Naive thymus-derived CD4-positive, alpha-beta T cell (primary cell): ENCODE results near the gene CHST2. TPM values are rescaled to one million over a fixed set of nuclear protein-coding genes. Genes with fewer than 3 reads are reported as not detected.

Experiments used
- ATAC-seq: fragments of 150-1000 bp; cut with Tn5 transposase; 2 replicates; pipeline ENCODE4 v1.10.0; 2021; ENCODE audit warnings: mild to moderate bottlenecking, moderate library complexity
- CTCF ChIA-PET: fragments of 350-600 bp; sonication (Branson Sonifier 250); formaldehyde crosslinking; loops from one replicate; lab custom pipeline; 2021; ENCODE audit warnings: antibody characterized with exemption; lab: Charles Lee
- POLR2A ChIA-PET: fragments of 350-600 bp; sonication (Branson Sonifier 250); formaldehyde crosslinking; loops from one replicate; lab custom pipeline; 2021; ENCODE audit warnings: antibody characterized with exemption, inconsistent platforms; lab: Charles Lee
- DNase-seq, 9 donors: peaks; one replicate each; pipeline versions ENCODE4 v3.0.0 to v3.0.0-alpha.2; 2020 to 2022; ENCODE audit warnings: mixed read lengths in 1 of 9
- H3K27ac ChIP-seq: one replicate; pipeline ENCODE4 v1.7.0; 2013; ENCODE audit warnings: mild to moderate bottlenecking, low read depth, low read length, moderate library complexity
- H3K27me3 ChIP-seq, 2 donors: one replicate each; pipeline ENCODE4 v1.7.0; 2013; ENCODE audit warnings: low read length in 2 of 2, mild to moderate bottlenecking in 2 of 2, moderate library complexity in 2 of 2; ENCODE audit not compliant: control insufficient read depth in 2 of 2, insufficient read depth in 2 of 2
- H3K36me3 ChIP-seq, 3 experiments: 1 replicate in 2 of 3; 2 replicates in 1 of 3; pipeline ENCODE4 v1.7.0; 2013; ENCODE audit warnings: low read length in 3 of 3, mild to moderate bottlenecking in 3 of 3, moderate library complexity in 1 of 3; ENCODE audit not compliant: insufficient read depth in 3 of 3, control insufficient read depth in 2 of 3
- H3K4me1 ChIP-seq, 2 donors: one replicate each; pipeline ENCODE4 v1.7.0; 2013; ENCODE audit warnings: low read length in 2 of 2, mild to moderate bottlenecking in 2 of 2, moderate library complexity in 1 of 2; ENCODE audit not compliant: control insufficient read depth in 2 of 2, insufficient read depth in 2 of 2
- H3K4me3 ChIP-seq: 2 replicates; pipeline ENCODE4 v1.7.0; 2013; ENCODE audit warnings: mild to moderate bottlenecking, low read length
- H3K9me3 ChIP-seq, 3 experiments: 1 replicate in 2 of 3; 2 replicates in 1 of 3; pipeline ENCODE4 v1.7.0; 2013; ENCODE audit warnings: low read length in 3 of 3; ENCODE audit not compliant: control insufficient read depth in 2 of 3
- H3K27ac Mint-ChIP-seq, 9 donors: one replicate each; pipeline ENCODE4 v1.8.0; 2020 to 2022; ENCODE audit warnings: mixed read lengths in 9 of 9, mild to moderate bottlenecking in 8 of 9, moderate library complexity in 5 of 9, inconsistent platforms in 2 of 9
- H3K27me3 Mint-ChIP-seq, 5 donors: one replicate each; pipeline ENCODE4 v1.8.0; 2021 to 2022; ENCODE audit warnings: mixed read lengths in 5 of 5, mild to moderate bottlenecking in 1 of 5
- H3K36me3 Mint-ChIP-seq, 5 donors: one replicate each; pipeline ENCODE4 v1.8.0; 2020 to 2022; ENCODE audit warnings: mixed read lengths in 5 of 5, mild to moderate bottlenecking in 3 of 5, inconsistent platforms in 1 of 5
- H3K4me1 Mint-ChIP-seq, 7 donors: one replicate each; pipeline ENCODE4 v1.8.0; 2020 to 2022; ENCODE audit warnings: mixed read lengths in 7 of 7, mild to moderate bottlenecking in 3 of 7, inconsistent platforms in 1 of 7
- H3K4me3 Mint-ChIP-seq, 10 donors: one replicate each; pipeline ENCODE4 v1.8.0; 2020 to 2022; ENCODE audit warnings: mild to moderate bottlenecking in 10 of 10, mixed read lengths in 10 of 10, moderate library complexity in 6 of 10, inconsistent platforms in 2 of 10
- H3K9me3 Mint-ChIP-seq, 11 donors: one replicate each; pipeline ENCODE4 v1.8.0; 2020 to 2022; ENCODE audit warnings: mixed read lengths in 11 of 11, mild to moderate bottlenecking in 4 of 11, inconsistent platforms in 1 of 11, moderate library complexity in 1 of 11
- intact Hi-C, 2 donors: fragments of 100-400 bp; cut with micrococcal nuclease; formaldehyde crosslinking; loops; one replicate each; pipeline ENCODE4 v1.15.1; 2023
- polyA plus RNA-seq, 2 donors: library from polyadenylated mRNA; unstranded; fragments of 300-500 nt; fragmentation: Illumina TruSeq; gene quantifications; one replicate each; pipeline ENCODE4 v1.2.3, GENCODE V29; 2021
- total RNA-seq, 6 experiments: library from RNA in 5 of 6; stranded (reverse) in 5 of 6; gene quantifications; 1 replicate in 5 of 6; 2 replicates in 1 of 6; pipeline ENCODE4 v1.2.3 and lab custom pipeline; 2021 to 2026

The CHST2 gene
- total and polyA plus RNA-seq, 7 experiments from 2014 or later: 3.4 to 12.3 (median 5.6) TPM

DNA sequence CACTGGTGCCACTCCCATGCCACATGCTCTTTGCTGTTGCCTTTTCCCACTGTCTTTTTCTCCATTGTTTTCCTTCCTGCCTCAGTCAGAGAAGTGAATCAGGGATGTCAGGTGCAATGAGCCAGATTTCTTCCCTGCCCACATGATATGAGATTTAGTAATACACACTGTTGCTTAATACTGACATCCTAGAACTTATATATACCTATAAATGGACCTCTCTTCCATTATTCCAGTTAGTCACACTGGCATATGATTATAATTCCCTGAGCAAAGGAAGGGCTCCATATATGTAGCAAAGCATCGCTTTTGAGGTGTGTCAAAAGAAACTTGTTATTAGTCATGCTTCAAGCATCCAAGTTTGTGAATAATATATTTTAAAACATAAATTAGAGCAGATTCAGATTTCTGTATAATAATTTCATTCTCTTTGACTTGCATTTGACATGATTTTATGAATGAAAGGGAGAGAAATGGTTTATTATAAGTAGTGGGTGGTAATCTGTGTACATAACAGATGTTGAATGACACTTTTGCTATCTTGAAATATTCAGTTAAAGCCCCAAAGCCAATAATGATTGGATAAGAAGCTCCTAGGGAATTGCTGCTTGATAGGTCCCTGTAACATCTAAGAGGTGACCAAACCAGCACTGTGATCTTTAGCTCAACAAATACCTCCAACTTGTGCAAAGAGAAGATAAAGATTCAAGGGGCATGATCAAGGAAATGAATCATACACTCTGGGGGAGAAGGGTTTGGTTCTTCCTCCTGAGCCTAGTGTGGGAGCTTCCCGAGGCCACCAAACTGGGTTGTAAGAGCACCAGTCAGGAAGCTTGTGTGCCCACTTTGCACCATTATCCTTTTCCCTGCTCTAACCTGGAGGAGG, 48.6 kb downstream of the CHST2 start:
- DNase-seq: no peak
- Mint-ChIP-seq H3K36me3 (peaks cover 0 to 14% (median 0%) of the 10 kb centered on the region in 5 donors), H3K9me3 (peaks cover 0 to 6% (median 3%) of the 10 kb centered on the region in 11 donors), H3K27me3 (no peaks in the 10 kb centered on the region), H3K27ac (peak overlapping the region; percentile 64 to 95 (median 91)), H3K4me1 (peaks cover 76 to 98% (median 90%) of the 10 kb centered on the region in 7 donors), H3K4me3 (peak overlapping the region in 7 of 10 donors; percentile 4 to 85 (median 33))
- no peak overlapping the region for H3K27ac ChIP-seq
- peaks cover 17 to 63% of the 10 kb centered on the region in 2 donors for H3K4me1 ChIP-seq
- H3K36me3 ChIP-seq: no peaks in the 10 kb centered on the region
- intact Hi-C loops: no loop called here
- ATAC-seq: no peak
- H3K27me3 ChIP-seq: no peaks in the 10 kb centered on the region
- H3K9me3 ChIP-seq: no peaks in the 10 kb centered on the region
- no peak overlapping the region for H3K4me3 ChIP-seq
- CTCF ChIA-PET: interaction anchor here (1.3 kb wide), 1 partner anchor 48 kb away, joined by 5 read pairs; no protein-coding TSS in a partner anchor
- POLR2A ChIA-PET: interaction anchor here (0.6 kb wide), 2 partner anchors 15 to 607 kb away, joined by 3 read pairs; no protein-coding TSS in a partner anchor

DNA sequence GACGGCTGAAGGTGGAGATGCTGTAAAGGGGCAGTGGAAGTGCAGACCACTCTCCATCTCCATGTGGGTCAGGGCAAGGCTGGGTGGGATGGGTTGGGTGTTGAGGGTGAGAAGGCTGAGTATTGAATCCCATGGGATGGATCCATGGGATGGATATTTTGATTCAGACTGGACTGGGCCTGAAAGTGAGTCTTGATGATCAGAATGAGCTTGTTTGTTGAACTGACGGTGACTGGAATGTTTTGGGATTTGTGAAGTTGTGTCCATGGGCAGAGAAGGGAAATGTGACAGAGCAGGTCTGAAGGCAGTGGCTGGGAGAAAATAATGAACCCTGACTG, 49.3 kb downstream of the CHST2 start:
- no peaks in the 10 kb centered on the region for H3K36me3 ChIP-seq
- Mint-ChIP-seq H3K4me1 (peaks cover 74 to 96% (median 87%) of the 10 kb centered on the region in 7 donors), H3K36me3 (peaks cover 0 to 16% (median under 1%) of the 10 kb centered on the region in 5 donors), H3K27ac (peak overlapping the region; percentile 64 to 95 (median 91)), H3K9me3 (peaks cover under 1 to 11% (median 7%) of the 10 kb centered on the region in 11 donors), H3K4me3 (peak overlapping the region in 7 of 10 donors; percentile 4 to 85 (median 41)), H3K27me3 (no peaks in the 10 kb centered on the region)
- peaks cover 17 to 58% of the 10 kb centered on the region in 2 donors for H3K4me1 ChIP-seq
- DNase-seq: no peak
- H3K27ac ChIP-seq: no peak overlapping the region
- no peaks in the 10 kb centered on the region for H3K9me3 ChIP-seq
- POLR2A ChIA-PET: no interaction called here
- CTCF ChIA-PET: interaction anchor here (1.3 kb wide), 1 partner anchor 48 kb away, joined by 5 read pairs; no protein-coding TSS in a partner anchor
- intact Hi-C loops: no loop called here
- ATAC-seq: no peak
- H3K27me3 ChIP-seq: no peaks in the 10 kb centered on the region
- H3K4me3 ChIP-seq: no peak overlapping the region

DNA sequence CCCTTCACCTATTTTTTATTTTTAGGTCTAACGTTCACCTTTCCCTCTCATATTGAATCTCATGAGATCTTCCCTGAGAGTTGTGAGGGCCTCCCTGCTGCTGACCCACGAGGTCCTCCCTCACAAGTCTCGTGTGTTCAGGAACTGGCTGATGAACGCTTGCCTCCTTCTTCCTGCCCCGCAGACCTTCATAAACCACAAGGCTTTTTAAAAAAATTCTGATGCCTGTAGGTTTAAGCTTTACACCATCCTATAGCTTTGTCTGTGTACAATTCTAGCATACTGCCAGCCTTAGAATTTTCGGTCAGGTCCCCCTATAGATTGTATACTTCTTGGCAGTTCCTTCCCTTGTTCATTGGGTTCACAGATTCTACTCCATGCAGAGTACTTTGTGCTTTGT, 50.5 kb downstream of the CHST2 start:
- Mint-ChIP-seq H3K9me3 (peaks cover 2 to 17% (median 10%) of the 10 kb centered on the region in 11 donors), H3K27ac (peak overlapping the region; percentile 87 to 96 (median 92)), H3K27me3 (no peaks in the 10 kb centered on the region), H3K4me3 (peak overlapping the region; percentile 65 to 86 (median 82)), H3K36me3 (peaks cover 3 to 17% (median 6%) of the 10 kb centered on the region in 5 donors), H3K4me1 (peaks cover 69 to 96% (median 87%) of the 10 kb centered on the region in 7 donors)
- Histone ChIP-seq H3K4me3 (peak overlapping the region; percentile 24), H3K4me1 (peaks cover 17 to 58% of the 10 kb centered on the region in 2 donors), H3K36me3 (no peaks in the 10 kb centered on the region), H3K27ac (peak overlapping the region; percentile 61), H3K27me3 (no peaks in the 10 kb centered on the region), H3K9me3 (no peaks in the 10 kb centered on the region)
- CTCF ChIA-PET: no interaction called here
- POLR2A ChIA-PET: interaction anchor here (2.1 to 2.2 kb wide), 2 partner anchors 50 to 802 kb away, joined by 9 to 12 read pairs; partner anchors contain the start of genes CHST2 and DIPK2A
- DNase-seq: peak in 2 of 9 donors; percentile 17 to 19
- intact Hi-C loops: loop anchor here in 1 of 2 donors (5.0 kb wide), 1 partner anchor 802 kb away; the partner anchor contains the start of gene DIPK2A
- ATAC-seq: peak; percentile 39

DNA sequence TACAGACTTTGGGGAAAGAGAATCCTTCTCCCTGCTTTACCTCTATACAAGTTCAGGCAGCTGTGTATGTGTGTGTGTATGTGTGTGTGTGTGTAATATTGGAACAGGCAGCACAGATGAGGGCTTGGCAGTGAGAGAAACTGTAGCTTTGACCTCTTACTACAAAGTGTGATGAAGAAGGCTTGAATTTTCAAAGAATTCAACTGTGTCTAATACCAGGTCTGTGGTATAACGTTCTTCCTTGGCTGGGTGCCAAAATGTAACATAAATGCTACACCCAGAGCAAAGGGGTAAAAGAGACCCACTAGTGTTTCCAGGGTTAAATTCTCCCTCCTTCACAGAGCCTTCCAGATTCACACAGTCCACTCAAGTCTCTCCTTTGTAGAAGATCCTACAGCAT, 51.1 kb downstream of the CHST2 start:
- peak overlapping the region; percentile 24 for H3K4me3 ChIP-seq
- H3K27me3 ChIP-seq: no peaks in the 10 kb centered on the region
- POLR2A ChIA-PET: interaction anchor here (1.1 to 2.2 kb wide), 4 partner anchors 15 to 801 kb away, joined by 3 to 12 read pairs (median 6); partner anchors contain the start of genes CHST2 and DIPK2A
- H3K4me1 Mint-ChIP-seq: peaks cover 63 to 96% (median 87%) of the 10 kb centered on the region in 7 donors
- H3K27me3 Mint-ChIP-seq: no peaks in the 10 kb centered on the region
- H3K36me3 ChIP-seq: no peaks in the 10 kb centered on the region
- H3K4me1 ChIP-seq: peaks cover 17 to 58% of the 10 kb centered on the region in 2 donors
- peak; percentile 30 for ATAC-seq
- peaks cover 2 to 17% (median 10%) of the 10 kb centered on the region in 11 donors for H3K9me3 Mint-ChIP-seq
- no peaks in the 10 kb centered on the region for H3K9me3 ChIP-seq
- H3K27ac Mint-ChIP-seq: peak overlapping the region; percentile 87 to 96 (median 92)
- peak overlapping the region; percentile 65 to 86 (median 82) for H3K4me3 Mint-ChIP-seq
- intact Hi-C loops: loop anchor here (1.0 to 5.0 kb wide), 2 partner anchors 49 to 802 kb away; partner anchors contain the start of gene DIPK2A (in 1 of the 2)
- DNase-seq: peak in 5 of 9 donors; percentile 36 to 47 (median 42)
- H3K27ac ChIP-seq: peak overlapping the region; percentile 61
- CTCF ChIA-PET: interaction anchor here (0.7 kb wide), 1 partner anchor 108 kb away, joined by 3 read pairs; no protein-coding TSS in a partner anchor
- peaks cover 3 to 17% (median 6%) of the 10 kb centered on the region in 5 donors for H3K36me3 Mint-ChIP-seq

DNA sequence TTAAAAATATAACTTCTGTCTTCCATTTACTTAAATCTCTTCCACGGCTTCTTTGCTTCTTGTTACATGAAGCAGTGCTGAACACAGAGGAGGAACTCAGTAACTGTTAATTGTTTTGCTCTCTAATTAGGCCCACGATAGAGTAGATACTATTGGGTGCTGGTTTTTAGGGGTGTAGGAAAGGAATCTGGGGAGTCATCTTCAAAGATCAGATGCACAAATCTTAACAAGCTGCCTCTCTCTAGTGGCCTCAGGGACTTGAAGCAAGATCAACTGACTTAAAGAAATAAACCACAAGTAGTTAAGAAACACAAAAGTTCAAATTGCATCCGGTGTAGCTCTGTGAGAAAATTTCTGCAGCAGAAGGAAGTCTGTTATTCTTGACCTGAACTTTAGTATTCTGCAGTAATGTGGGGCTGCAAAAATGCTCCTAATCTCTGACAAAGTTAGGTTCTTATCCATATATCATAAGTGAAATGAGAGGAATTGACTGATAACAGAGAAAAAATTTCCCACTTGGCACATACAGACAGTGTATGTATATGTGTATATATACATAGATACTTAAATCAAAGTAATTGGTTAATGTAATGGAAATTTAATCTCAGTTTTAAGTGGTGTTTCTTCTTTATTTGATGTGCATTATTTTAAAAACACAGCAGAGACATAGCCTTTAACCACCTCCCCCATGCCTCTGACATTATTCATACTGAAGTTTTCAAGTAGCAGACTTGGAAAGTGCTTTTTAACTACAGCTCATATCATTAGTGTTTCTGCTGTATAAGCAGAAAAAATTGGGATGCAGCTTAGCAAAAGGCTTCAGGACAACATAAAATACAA, 51.8 kb downstream of the CHST2 start:
- Histone ChIP-seq H3K36me3 (no peaks in the 10 kb centered on the region), H3K4me1 (peaks cover 17 to 59% of the 10 kb centered on the region in 2 donors), H3K27me3 (no peaks in the 10 kb centered on the region), H3K27ac (peak overlapping the region; percentile 61), H3K9me3 (no peaks in the 10 kb centered on the region), H3K4me3 (peak overlapping the region; percentile 24)
- intact Hi-C loops: loop anchor here (1.0 to 5.0 kb wide), 2 partner anchors 50 to 801 kb away; partner anchors contain the start of gene DIPK2A (in 1 of the 2)
- Mint-ChIP-seq H3K27me3 (no peaks in the 10 kb centered on the region), H3K36me3 (peaks cover 3 to 17% (median 6%) of the 10 kb centered on the region in 5 donors), H3K4me3 (peak overlapping the region; percentile 39 to 86 (median 82)), H3K9me3 (peaks cover 2 to 17% (median 10%) of the 10 kb centered on the region in 11 donors), H3K27ac (peak overlapping the region; percentile 87 to 96 (median 92)), H3K4me1 (peaks cover 58 to 91% (median 82%) of the 10 kb centered on the region in 7 donors)
- DNase-seq: peak in 6 of 9 donors; percentile 27 to 61 (median 55)
- POLR2A ChIA-PET: interaction anchor here (0.6 to 2.2 kb wide), 7 partner anchors 7 to 800 kb away, joined by 3 to 12 read pairs (median 4); partner anchors contain the start of genes CHST2 and DIPK2A
- peak; percentile 78 for ATAC-seq
- CTCF ChIA-PET: interaction anchor here (0.6 to 0.7 kb wide), 2 partner anchors 109 to 193 kb away, joined by 3 to 5 read pairs; no protein-coding TSS in a partner anchor
